ENCODE data around the gene MLLT10. TPM values are rescaled to one million over a fixed set of nuclear protein-coding genes. Genes with fewer than 3 reads are reported as not detected.
"Not testable (repeated sequence)": the region's sequence is repeated elsewhere in the genome, so short reads cannot be mapped to it uniquely, and the experiment has no call there.

MLLT10 gene
- total and polyA plus RNA-seq, 4 donors = 20.6 to 97.8 (median 35.7) TPM

- WGBS, 2 donors = 90 to 93% methylated on average over 3 of the region's 3 CpGs
- peaks cover 0 to 16% (median 3%) of the 10 kb centered on the region in 5 donors for H3K4me1 ChIP-seq (ENCODE audit: control insufficient read depth in 5 of 5, insufficient read depth in 5 of 5, low read length in 5 of 5)
Observed at GRCh38 chr10:21536874-21537273, 2.8 kb downstream of the MLLT10 start.

GRCh38 chr10:21540701-21541100 is 6.7 kb downstream of the MLLT10 start:
- H3K36me3 ChIP-seq (ENCODE audit: control insufficient read depth in 4 of 4, insufficient read depth in 4 of 4, low read length in 4 of 4) = peaks cover 14 to 49% (median 28%) of the 10 kb centered on the region in 4 donors
- H3K27me3 ChIP-seq (ENCODE audit: control insufficient read depth in 3 of 3, insufficient read depth in 3 of 3, low read length in 2 of 3); H3K4me3 ChIP-seq; H3K9me3 ChIP-seq (ENCODE audit: control insufficient read depth in 4 of 4, insufficient read depth in 3 of 4, low read length in 3 of 4); DNase-seq; H3K9ac ChIP-seq (ENCODE audit: insufficient read depth in 1 of 2, low read length in 2 of 2); ATAC-seq (ENCODE audit: insufficient read depth, low FRiP score); H3K4me1 ChIP-seq (ENCODE audit: control insufficient read depth in 5 of 5, insufficient read depth in 5 of 5, low read length in 5 of 5): not testable (repeated sequence)
- 77 to 84% methylated on average over 4 of the region's 4 CpGs for WGBS, 2 donors
- H3K27ac ChIP-seq (ENCODE audit: low read depth in 1 of 2, low read length in 1 of 2) = peak overlapping the region in 1 of 2 donors; percentile 33

More at GRCh38 chr10:21536874-21537273, 2.8 kb downstream of the MLLT10 start:
- H3K9ac ChIP-seq (ENCODE audit: insufficient read depth in 1 of 2, low read length in 2 of 2) = no peak overlapping the region
- H3K36me3 ChIP-seq (ENCODE audit: control insufficient read depth in 4 of 4, insufficient read depth in 4 of 4, low read length in 4 of 4) = peaks cover 6 to 22% (median 12%) of the 10 kb centered on the region in 4 donors
- no peak overlapping the region for H3K27ac ChIP-seq (ENCODE audit: low read depth in 1 of 2, low read length in 1 of 2)
- no peaks in the 10 kb centered on the region for H3K27me3 ChIP-seq (ENCODE audit: control insufficient read depth in 3 of 3, insufficient read depth in 3 of 3, low read length in 2 of 3)
- DNase-seq (no peak), ATAC-seq (ENCODE audit: insufficient read depth, low FRiP score) (no peak)
- H3K4me3 ChIP-seq = no peak overlapping the region
- no peaks in the 10 kb centered on the region for H3K9me3 ChIP-seq (ENCODE audit: control insufficient read depth in 4 of 4, insufficient read depth in 3 of 4, low read length in 3 of 4)
- TF ChIP-seq CTCF (IDR thresholded peaks at IDR 0.05; ENCODE audit: control extremely low read depth, extremely low read depth) = no peak

- Histone ChIP-seq H3K4me3 (no peak overlapping the region), H3K4me1 (ENCODE audit: control insufficient read depth in 5 of 5, insufficient read depth in 5 of 5, low read length in 5 of 5) (no peaks in the 10 kb centered on the region), H3K36me3 (ENCODE audit: control insufficient read depth in 4 of 4, insufficient read depth in 4 of 4, low read length in 4 of 4) (peaks cover 9 to 40% (median 30%) of the 10 kb centered on the region in 4 donors), H3K27me3 (ENCODE audit: control insufficient read depth in 3 of 3, insufficient read depth in 3 of 3, low read length in 2 of 3) (no peaks in the 10 kb centered on the region), H3K9ac (ENCODE audit: insufficient read depth in 1 of 2, low read length in 2 of 2) (no peak overlapping the region), H3K27ac (ENCODE audit: low read depth in 1 of 2, low read length in 1 of 2) (no peak overlapping the region), H3K9me3 (ENCODE audit: control insufficient read depth in 4 of 4, insufficient read depth in 3 of 4, low read length in 3 of 4) (no peaks in the 10 kb centered on the region)
- DNase-seq = no peak
- 90 to 97% methylated on average over 6 of the region's 6 CpGs for WGBS, 2 donors
- no peak for ATAC-seq (ENCODE audit: insufficient read depth, low FRiP score)
- TF ChIP-seq CTCF (IDR thresholded peaks at IDR 0.05; ENCODE audit: control extremely low read depth, extremely low read depth) = no peak
Observed at GRCh38 chr10:21547246-21547645, 13.2 kb downstream of the MLLT10 start.

- 85 to 87% methylated on average over 8 of the region's 8 CpGs for WGBS, 2 donors
- ATAC-seq (ENCODE audit: insufficient read depth, low FRiP score) (no peak), DNase-seq (no peak)
- Histone ChIP-seq H3K36me3 (ENCODE audit: control insufficient read depth in 4 of 4, insufficient read depth in 4 of 4, low read length in 4 of 4) (peaks cover 6 to 24% (median 22%) of the 10 kb centered on the region in 4 donors), H3K4me1 (ENCODE audit: control insufficient read depth in 5 of 5, insufficient read depth in 5 of 5, low read length in 5 of 5) (no peaks in the 10 kb centered on the region), H3K27me3 (ENCODE audit: control insufficient read depth in 3 of 3, insufficient read depth in 3 of 3, low read length in 2 of 3) (no peaks in the 10 kb centered on the region), H3K9ac (ENCODE audit: insufficient read depth in 1 of 2, low read length in 2 of 2) (no peak overlapping the region), H3K4me3 (no peak overlapping the region), H3K27ac (ENCODE audit: low read depth in 1 of 2, low read length in 1 of 2) (no peak overlapping the region), H3K9me3 (ENCODE audit: control insufficient read depth in 4 of 4, insufficient read depth in 3 of 4, low read length in 3 of 4) (no peaks in the 10 kb centered on the region)
- TF ChIP-seq CTCF (IDR thresholded peaks at IDR 0.05; ENCODE audit: control extremely low read depth, extremely low read depth) = no peak
Observed at GRCh38 chr10:21552638-21553037, 18.6 kb downstream of the MLLT10 start.

Data from lung (tissue), 12 donors.